HG03095 (cell line): Measurements from ENCODE around the gene FGF2.
"Not testable (repeated sequence)": the region's sequence is repeated elsewhere in the genome, so short reads cannot be mapped to it uniquely, and the experiment has no call there.

Experiments
- ATAC-seq: cut with Tn5 transposase; IDR thresholded peaks from one replicate; pipeline ENCODE4 v1.9.1; 2021; ENCODE audit warnings: moderate library complexity; ENCODE audit not compliant: unreplicated experiment

FGF2 gene

DNA sequence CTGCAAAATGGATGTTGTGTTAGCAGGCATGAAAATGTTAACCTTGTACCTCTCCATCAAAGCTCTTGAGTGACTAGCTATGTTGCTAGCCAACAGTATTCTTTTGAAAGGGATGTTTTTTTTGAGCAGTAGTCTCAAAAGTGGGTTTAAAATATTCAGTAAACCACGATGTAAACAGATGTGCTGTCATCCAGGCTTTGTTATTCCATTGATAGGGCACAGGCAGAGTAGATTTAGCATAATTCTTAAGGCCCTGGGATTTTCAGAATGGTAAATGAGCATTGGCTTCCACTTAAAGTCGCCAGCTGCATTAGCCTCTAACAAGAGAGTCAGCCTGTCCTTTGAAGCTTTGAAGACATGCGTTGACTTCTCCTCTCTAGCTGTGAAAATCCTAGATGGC is 18.4 kb downstream of the FGF2 start:
- no peak for ATAC-seq

DNA sequence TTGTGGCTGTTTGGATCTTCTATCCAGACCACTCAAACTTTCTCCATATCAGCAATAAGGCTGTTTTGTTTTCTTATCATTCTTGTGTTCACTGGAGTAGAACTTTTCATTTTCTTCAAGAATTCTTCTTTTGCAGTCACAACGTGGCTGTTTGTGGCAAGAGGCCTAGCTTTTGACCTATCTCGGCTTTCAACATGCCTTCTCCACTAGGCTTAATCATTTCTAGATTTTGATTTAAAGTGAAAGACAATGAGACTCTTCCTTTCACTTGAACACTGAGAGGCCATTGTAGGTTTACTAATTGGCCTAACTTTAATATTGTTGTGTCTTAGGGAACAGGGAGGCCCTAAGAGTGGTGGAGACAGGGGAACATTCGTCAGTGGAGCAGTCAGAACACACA is 19.1 kb downstream of the FGF2 start:
- no peak for ATAC-seq

DNA sequence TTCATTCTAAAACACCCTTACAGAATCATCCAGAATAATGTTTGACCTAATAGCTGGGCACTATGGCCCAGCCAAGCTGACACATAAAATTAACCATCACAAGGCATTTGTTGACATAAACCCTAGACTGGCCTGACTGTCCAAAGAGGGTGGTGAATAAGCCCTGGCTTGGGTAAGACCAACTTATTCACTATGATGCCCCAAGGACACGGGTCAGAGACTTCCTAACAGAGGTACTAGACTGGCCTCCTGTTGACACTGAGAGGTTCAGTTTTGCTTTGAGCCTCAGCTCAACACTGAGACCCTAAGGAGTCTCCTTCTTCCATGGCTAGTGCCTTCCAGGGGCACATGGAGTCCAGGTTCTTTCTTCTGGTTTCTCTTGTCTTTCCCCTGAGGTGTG is 21.3 kb downstream of the FGF2 start:
- ATAC-seq = no peak

DNA sequence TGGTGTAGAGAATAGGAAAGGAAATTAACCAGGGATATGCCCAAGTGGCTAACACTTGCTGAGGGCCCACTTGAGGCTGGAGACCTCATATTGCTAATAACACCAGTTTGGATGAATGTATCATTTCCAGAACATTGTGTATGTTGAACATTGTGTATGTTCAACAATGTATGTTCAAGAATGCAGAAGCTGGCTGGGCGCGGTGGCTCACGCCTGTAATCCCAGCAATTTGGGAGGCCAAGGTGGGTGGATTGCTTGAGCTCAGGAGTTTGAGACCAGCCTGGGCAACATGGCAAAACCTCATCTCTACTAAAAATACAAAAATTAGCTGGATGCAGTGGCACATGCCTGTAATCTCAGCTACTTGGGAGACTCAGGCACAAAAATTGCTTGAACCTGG is 23.2 kb downstream of the FGF2 start:
- not testable (repeated sequence) for ATAC-seq

DNA sequence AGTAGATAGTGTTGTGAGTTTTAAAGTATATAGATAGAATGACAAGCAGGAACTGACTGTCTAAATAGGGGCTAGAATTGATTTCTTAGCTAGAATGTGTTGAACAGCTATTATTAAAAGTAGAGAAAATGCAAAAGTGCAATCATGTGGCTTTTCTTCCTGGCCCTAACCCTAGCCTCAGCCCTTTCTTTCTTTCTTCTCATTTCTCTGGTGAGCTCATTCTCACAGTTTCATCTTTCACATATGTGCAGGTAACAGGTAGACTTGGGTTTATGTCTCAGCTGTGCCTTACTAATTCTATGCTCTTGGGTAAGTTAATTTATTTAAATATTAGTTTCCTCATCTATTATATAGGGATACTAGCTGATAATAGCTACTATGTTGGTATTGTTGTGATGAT is 24.9 kb downstream of the FGF2 start:
- no peak for ATAC-seq

DNA sequence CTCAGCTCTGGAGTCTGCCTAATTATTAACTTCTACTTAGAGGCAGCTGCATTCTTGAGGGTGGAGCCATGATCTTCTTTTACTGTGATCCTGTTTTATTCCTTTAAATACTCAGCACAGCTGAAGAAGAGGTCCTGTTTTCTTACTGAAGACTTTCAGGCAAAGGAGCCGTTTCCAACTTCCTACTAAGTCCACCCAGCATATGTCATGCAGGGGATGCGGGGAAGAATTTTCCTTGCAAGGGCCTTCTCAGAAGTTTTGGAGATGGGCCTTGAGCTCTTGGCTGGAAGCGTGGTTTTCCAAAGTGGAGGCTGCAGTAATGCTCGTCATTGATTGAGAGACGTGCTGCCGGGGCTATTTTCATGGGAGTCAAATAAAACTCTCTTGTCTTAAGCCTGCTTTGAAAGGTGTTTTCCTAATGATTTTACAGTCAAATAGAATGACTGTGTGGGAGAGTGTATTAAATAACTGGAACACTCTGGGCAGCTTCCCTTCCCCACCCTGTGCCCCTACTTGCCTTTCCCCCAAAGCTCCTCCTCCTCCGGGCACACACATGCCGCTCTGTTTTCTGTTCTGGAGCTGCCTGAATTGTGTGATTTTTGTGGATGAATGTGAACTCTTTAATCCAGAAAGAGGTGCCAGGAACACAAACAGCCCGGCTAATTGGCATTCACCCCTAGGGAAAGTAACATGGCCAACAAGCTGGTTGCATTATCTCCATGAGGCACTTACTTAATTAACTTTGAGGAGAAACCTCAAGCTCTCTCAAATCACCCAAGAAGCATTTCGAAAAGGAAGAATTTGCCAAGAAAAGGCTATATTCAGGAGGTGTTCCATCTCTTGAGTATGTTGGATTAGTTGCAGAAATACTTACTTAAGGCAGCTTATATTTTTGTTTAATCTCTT is 28.1 kb downstream of the FGF2 start:
- ATAC-seq = no peak

DNA sequence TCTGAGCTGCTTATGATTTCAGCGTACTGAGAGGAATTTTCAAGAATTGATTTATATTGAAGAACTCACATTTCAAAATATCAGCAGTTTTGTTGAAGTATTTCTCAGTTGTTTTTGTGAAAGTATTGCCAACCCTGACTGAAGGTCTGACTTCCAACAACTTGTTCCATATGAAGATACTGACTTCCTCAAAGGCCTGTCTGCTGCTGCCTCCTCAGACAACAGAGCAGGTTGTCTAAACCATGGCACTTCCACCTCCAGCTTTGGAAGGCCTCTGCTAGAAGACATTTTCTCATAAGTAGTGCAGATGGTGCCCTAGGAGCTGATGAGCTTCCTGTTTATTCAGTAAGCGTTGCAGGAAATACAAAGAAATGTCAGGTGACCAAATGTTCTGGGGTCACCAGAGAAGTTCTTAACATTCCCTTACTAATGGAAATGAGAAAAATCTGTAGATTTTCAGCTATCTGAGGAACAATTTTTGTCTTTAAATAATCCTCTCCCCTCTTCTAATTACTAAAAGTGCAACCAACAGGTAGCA is 28.8 kb downstream of the FGF2 start:
- no peak for ATAC-seq

DNA sequence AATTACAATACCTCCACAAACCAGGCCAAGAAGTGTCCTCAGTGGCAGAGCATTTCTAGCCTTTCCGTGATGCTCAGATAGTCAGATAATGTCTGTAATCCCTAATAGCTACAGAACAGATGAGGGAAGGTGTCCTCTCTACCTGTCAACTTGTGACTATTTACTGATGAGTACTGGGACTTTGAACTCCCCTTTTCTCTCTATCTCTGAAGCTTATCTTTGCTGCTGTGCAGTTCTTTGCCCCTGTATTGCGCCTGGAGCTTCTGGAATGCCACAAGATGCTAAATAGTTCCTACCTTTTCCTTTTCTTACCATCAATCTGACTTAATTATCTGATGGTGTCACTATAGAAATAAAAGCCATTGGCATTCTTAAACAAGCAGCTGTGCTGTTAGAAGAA is 30.5 kb downstream of the FGF2 start:
- no peak for ATAC-seq

DNA sequence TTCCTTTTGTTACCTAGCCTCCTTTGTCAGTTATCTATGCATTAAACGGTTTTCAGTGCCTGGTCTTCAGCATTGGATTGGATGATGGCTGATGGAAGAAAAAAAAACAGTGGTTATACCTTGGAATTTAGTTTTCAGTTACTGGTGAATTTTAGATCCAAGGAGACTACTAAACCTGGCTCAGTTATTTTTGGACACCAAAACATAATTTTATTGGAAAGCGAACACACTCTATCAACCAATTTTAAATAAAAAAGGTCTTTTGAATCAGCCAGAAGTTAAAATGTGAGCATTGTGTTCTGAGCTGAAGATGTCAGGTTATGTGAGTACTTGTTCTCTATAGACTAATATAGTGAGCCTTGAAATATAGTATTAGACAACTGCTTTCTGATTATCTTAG is 32.1 kb downstream of the FGF2 start:
- no peak for ATAC-seq

DNA sequence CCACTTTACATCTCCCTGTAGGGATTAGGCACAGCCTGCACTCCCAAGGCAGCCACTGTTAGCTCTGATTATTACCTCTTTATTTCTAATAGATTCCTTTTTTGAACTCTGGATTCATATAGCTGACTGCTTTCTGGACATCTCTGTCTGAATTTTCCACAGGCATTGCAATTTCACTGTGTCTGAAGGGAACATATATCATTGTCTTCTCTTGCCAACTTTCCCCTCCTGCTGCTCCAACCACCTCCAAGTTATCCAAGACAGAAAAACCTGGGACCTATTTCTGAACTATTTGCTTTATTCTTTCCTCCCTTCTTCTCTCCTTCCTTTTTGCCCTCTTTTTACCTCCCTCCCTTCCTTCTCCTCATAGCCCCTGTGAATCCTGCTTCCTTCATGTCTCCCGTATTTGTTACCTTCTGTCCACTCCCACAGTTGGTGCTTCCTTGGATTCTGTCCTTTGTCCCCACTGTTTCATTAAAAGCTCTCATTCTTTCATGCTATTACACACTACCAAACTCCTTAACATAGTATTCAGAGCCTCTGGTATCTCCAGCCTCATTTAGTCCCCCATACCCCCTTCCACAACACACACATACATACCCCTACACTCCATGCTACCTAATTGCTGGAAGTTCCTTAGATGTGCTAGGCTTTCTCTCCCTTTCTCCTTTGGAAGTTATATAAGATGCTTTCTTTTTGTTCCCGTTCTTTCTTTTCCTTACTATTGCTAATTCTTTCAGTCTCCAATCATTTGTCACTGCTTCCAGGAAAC is 34.7 kb downstream of the FGF2 start:
- no peak for ATAC-seq

DNA sequence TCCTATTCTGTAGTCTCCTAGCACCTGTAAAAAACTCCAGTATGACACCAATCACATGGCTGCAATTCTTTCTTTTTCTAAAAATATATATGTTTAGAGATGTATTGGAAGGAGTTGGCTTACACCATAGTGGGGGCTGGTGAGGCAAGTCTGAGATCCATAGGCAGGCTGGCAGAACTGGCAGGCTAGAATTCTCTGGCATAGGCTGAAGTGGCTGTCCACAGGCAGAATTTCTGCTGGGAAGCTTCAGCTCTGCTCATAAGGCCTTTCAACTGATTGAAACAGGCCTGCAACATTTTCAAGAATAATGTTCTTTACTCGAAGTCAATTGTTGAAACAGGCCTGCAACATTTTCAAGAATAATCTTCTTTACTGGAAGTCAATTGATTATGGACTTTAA is 37.0 kb downstream of the FGF2 start:
- ATAC-seq = no peak

DNA sequence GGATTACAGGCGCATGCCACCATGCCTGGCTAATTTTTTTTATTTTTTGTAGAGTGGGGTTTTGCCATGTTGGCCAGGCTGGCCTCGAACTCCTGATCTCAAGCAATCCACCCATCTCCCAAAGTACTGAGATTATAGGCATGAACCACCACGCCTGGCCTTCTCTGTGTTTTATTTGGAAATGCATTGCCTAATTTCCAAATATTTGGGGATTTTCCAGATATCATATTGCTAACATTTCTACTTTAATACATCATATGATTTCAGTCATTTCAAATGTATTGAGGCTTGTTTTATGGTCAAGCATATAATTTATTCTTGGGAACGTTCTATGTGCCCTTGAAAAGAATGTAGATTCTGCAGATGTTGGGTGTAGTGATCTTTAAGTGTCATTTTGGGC is 38.8 kb downstream of the FGF2 start:
- ATAC-seq = no peak

DNA sequence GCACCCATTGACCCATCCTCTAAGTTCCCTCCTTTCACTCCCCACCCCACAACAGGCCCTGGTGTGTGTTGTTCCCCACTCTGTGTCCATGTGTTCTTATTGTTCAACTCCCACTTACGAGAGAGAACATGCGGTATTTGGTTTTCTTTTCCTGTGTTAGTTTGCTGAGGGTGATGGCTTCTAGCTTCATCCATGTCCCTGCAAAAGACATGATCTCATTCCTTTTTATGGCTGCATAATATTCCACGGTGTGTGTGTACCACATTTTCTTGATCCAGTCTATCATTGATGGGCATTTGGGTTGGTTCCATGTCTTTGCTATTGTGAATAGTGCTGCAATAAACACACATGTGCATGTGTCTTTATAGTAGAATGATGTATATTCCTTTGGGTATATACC is 41.6 kb downstream of the FGF2 start:
- ATAC-seq = not testable (repeated sequence)

DNA sequence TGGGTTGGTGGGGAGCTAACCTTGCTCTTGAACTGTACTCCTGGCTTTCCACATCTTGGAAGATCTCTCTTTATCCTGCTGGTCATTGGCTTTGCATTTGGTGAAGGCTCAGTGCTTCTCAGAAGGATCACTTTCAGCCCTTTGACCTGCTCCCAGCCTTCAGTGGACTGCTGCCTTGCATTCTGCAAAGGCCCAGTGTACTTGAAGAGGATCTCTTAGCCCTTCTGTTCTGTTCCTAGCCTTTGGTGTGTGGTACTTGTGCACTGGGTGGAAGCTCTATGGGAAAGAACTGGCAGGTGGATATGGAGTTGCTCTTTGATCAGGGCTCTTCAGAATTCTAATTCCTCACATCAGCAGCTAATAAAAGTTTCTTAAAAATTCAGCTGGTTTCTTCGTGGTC is 46.5 kb downstream of the FGF2 start:
- ATAC-seq = no peak

DNA sequence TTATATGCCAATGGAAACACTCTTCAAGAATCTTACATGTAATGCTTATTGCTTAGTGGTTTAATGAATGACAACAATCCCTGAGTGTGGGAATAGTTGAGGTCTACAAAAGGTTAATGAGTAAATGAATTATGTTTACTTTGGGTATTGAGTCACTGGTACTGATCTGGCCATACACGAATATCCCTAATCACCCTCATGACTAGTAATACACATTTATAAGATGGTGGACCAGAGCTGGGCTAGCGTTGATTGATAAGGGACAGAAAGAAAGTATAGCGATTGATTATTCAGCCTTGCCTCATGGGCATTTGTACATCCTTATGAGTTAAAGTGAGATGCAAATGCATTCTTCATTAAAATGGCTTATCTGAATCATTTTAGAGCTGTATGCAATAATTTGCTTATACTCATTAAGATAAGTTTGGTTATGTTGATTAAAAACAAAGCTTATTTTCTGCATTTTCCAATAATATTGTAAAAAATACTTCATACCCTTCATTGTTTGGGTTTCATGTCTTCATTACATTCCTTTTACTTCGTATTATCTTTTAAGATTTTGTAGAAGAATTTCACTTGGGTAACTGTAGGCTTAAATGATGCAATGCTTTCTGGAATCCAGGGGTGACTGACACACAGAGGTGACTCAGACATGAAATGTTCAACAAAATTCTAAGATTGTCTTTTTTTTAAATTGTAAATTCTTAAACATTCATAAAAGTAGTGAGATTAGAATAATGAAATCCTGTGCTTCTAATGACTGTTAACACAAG is 47.4 kb downstream of the FGF2 start:
- ATAC-seq = no peak

DNA sequence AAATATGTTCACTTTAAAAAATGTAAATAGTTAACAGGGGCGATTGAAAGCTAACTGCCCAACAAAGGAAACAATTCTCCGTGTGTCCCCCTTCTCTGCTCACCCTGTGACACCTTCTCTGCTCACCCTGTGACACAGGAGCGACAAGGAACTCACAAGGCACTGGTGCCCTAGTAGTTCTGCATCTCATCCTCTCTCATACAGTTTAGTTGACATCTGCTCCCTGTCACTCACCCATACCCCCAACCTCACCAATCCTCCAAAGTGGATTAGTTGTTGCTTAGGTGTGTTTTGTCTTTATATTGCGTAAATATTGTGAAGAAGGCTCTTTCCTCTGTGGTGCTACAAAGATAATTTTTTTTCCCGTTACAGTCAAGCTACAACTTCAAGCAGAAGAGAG is 49.3 kb downstream of the FGF2 start:
- no peak for ATAC-seq

DNA sequence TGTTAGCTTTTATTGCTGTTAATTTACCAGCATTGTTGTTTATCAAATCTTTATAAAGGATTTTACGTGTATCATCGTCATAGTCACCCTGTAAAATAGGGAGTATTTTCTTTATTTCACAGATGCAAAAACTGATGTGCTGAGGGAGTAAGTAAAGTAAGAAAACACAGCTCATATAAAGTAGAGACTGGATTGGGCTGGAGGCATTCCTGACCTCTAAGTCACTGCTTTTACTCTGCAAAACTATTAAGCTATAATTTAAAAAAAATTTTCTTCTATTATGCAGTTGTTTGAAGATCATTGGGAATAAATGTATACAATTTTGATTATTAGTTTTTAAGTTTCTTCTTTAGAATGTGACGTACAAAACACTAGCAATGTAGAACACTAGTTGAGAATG is 49.8 kb downstream of the FGF2 start:
- no peak for ATAC-seq

DNA sequence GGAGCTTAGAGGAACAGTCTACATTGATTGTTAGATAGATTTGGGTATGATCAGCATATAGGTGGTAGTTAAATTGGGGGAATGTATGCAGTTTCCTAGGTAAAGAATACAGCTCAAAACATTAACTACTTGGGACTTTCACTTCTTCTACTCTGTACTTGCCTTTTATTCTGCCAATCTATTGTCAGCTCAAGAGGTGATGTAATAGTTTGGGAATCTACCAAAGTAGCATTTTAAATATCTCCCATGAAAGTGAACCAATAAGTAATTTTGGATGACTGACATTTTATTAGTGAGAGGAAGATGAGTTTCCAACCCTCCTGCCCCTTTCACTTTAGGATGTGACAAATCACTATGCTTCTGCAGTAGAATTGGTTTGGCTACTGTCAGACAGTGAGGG is 52.4 kb downstream of the FGF2 start:
- ATAC-seq = no peak

DNA sequence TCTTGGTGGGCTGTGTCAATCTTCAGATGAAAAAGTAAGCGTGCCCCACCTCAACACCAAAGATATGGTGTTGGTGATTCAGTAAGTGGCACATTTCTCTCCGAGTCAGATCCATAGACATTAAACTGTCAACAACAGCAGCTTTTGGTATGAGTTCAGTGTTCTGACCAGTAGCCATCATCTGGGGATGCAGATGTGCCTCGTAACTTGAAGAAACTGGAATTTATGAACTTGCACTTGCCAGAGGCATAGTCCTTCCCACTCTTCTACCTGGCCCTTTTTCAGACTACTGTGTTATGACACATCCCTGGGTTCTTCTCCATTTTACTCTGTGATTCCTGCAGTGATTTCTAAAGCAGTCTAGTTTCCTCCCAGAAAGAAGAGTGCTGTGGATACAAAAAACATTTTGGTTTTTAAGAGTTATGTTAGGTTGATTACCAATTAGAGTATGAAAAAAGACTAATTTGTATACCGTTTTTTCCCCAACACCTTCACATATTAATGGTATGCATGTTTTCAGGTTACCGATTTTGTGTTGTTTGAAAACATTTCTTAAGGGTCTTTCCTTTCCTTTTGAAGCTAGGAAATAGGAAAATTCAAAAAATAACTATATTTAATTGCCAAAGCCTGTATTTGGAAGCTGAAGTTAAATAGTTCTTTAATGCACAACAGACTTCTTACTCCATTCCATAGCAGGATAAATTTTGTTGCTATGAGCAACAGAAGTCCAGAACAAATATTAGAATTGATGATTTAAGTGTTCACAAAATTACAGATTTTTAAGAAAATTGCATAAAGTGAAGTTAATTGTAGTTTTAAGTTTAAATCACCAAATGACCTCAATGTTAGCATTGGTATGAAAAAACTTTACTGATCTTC is 56.5 kb downstream of the FGF2 start:
- no peak for ATAC-seq

DNA sequence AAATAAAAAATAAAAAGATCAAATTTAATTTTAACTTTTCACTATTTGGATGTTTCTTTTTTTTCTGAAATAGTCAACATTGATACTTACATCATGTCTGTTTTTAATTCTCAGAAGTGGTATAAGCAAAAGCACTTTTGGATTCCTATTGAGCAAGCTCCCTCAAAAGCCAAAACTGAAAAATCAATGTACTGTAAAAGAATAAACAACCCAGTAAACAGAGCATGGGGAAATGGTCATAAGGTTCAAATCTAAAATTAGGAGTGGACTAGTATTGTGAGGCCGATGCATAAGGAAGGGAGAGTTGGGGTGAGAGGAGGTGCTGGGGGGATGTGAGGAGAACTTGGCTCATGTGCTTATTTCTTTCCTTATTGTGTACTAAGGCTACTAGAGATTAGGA is 57.9 kb downstream of the FGF2 start:
- no peak for ATAC-seq
